ENCODE measurements around the gene RAB23. TPM values are rescaled to one million over a fixed set of nuclear protein-coding genes. Genes with fewer than 3 reads are reported as not detected.

RAB23 gene
- total RNA-seq, 4 donors from 2014 or later, result 57.8 to 102 (median 70.3) TPM

- TF ChIP-seq, protein P1, sequence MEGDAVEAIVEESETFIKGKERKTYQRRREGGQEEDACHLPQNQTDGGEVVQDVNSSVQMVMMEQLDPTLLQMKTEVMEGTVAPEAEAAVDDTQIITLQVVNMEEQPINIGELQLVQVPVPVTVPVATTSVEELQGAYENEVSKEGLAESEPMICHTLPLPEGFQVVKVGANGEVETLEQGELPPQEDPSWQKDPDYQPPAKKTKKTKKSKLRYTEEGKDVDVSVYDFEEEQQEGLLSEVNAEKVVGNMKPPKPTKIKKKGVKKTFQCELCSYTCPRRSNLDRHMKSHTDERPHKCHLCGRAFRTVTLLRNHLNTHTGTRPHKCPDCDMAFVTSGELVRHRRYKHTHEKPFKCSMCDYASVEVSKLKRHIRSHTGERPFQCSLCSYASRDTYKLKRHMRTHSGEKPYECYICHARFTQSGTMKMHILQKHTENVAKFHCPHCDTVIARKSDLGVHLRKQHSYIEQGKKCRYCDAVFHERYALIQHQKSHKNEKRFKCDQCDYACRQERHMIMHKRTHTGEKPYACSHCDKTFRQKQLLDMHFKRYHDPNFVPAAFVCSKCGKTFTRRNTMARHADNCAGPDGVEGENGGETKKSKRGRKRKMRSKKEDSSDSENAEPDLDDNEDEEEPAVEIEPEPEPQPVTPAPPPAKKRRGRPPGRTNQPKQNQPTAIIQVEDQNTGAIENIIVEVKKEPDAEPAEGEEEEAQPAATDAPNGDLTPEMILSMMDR (IDR thresholded peaks at IDR 0.05), result no peak
- TF ChIP-seq POLR2AphosphoS5 (IDR thresholded peaks at IDR 0.05) (no peak), POLR2A (IDR thresholded peaks at IDR 0.05; ENCODE audit: low read depth) (no peak), EP300 (IDR thresholded peaks at IDR 0.05) (no peak)
- H3K27ac ChIP-seq (replicated peaks in 1 of 4), result peak overlapping the region; percentile 91 to 96 (median 94)
- WGBS, result 28% methylated on average over 5 of the region's 5 CpGs
- H3K4me1 ChIP-seq, result peaks cover 6 to 28% (median 24%) of the 10 kb centered on the region in 4 donors
- intact Hi-C loops (cut with DNase I), result loop anchor here (5.0 kb wide), 2 partner anchors 35 to 50 kb away; partner anchors contain the start of gene BAG2
- H3K36me3 ChIP-seq, result no peaks in the 10 kb centered on the region
- H3K9me3 ChIP-seq, result no peaks in the 10 kb centered on the region
- H3K27me3 ChIP-seq, result no peaks in the 10 kb centered on the region
- peak overlapping the region; percentile 81 to 97 (median 91) for H3K4me3 ChIP-seq
- DNase-seq (ENCODE audit: extremely low spot score), result no peak
These were observed 603 bp upstream of the RAB23 start for GRCh38 chr6:57222743-57223077.

GRCh38 chr6:57221191-57221935, 744 bp downstream of the RAB23 start:
- H3K27ac ChIP-seq (replicated peaks in 1 of 4), result peak overlapping the region; percentile 91 to 96 (median 94)
- no peaks in the 10 kb centered on the region for H3K27me3 ChIP-seq
- H3K4me3 ChIP-seq, result peak overlapping the region; percentile 81 to 97 (median 91)
- DNase-seq (ENCODE audit: extremely low spot score), result peak; percentile 92
- WGBS, result 1% methylated on average over 33 of the region's 38 CpGs
- TF ChIP-seq, protein P1 (IDR thresholded peaks at IDR 0.05), result peak; percentile 19 to 60 (median 35)
- TF ChIP-seq POLR2A (IDR thresholded peaks at IDR 0.05; ENCODE audit: low read depth), result no peak
- TF ChIP-seq POLR2AphosphoS5 (IDR thresholded peaks at IDR 0.05), result peak in 1 of 2 donors; percentile 70
- TF ChIP-seq EP300 (IDR thresholded peaks at IDR 0.05), result no peak
- peaks cover 6 to 42% (median 35%) of the 10 kb centered on the region in 4 donors for H3K4me1 ChIP-seq
- intact Hi-C loops (cut with DNase I), result loop anchor here (5.0 kb wide), 2 partner anchors 34 to 49 kb away; partner anchors contain the start of gene BAG2
- no peaks in the 10 kb centered on the region for H3K9me3 ChIP-seq
- H3K36me3 ChIP-seq, result no peaks in the 10 kb centered on the region

GRCh38 chr6:57220083-57220703, 1.9 kb downstream of the RAB23 start:
- no peaks in the 10 kb centered on the region for H3K9me3 ChIP-seq
- H3K4me1 ChIP-seq, result peaks cover 6 to 45% (median 41%) of the 10 kb centered on the region in 4 donors
- no peak for DNase-seq (ENCODE audit: extremely low spot score)
- H3K27me3 ChIP-seq, result no peaks in the 10 kb centered on the region
- intact Hi-C loops (cut with DNase I), result loop anchor here (5.0 kb wide), 2 partner anchors 33 to 48 kb away; partner anchors contain the start of gene BAG2
- 86% methylated on average over 2 of the region's 2 CpGs for WGBS
- H3K36me3 ChIP-seq, result no peaks in the 10 kb centered on the region
- no peak for TF ChIP-seq EP300 (IDR thresholded peaks at IDR 0.05)
- TF ChIP-seq POLR2A (IDR thresholded peaks at IDR 0.05; ENCODE audit: low read depth), result no peak
- TF ChIP-seq, protein P1 (IDR thresholded peaks at IDR 0.05), result no peak
- no peak for TF ChIP-seq POLR2AphosphoS5 (IDR thresholded peaks at IDR 0.05)
- peak overlapping the region in 1 of 4 donors; percentile 3 for H3K27ac ChIP-seq (replicated peaks in 1 of 4)
- H3K4me3 ChIP-seq, result peak overlapping the region; percentile 81 to 97 (median 91)

- WGBS, result 96% methylated on average over 11 of the region's 11 CpGs
- no peaks in the 10 kb centered on the region for H3K36me3 ChIP-seq
- peaks cover 0 to 51% (median 41%) of the 10 kb centered on the region in 4 donors for H3K4me1 ChIP-seq
- H3K4me3 ChIP-seq, result no peak overlapping the region
- TF ChIP-seq, protein P1 (IDR thresholded peaks at IDR 0.05), result no peak
- no peak for TF ChIP-seq POLR2AphosphoS5 (IDR thresholded peaks at IDR 0.05)
- no peak for TF ChIP-seq POLR2A (IDR thresholded peaks at IDR 0.05; ENCODE audit: low read depth)
- no peak for TF ChIP-seq EP300 (IDR thresholded peaks at IDR 0.05)
- H3K27me3 ChIP-seq, result no peaks in the 10 kb centered on the region
- no peaks in the 10 kb centered on the region for H3K9me3 ChIP-seq
- H3K27ac ChIP-seq (replicated peaks in 1 of 4), result peak overlapping the region; percentile 36 to 65 (median 55)
- no peak for DNase-seq (ENCODE audit: extremely low spot score)
- intact Hi-C loops (cut with DNase I), result no loop called here
These were observed 4.8 kb downstream of the RAB23 start for GRCh38 chr6:57217270-57217669.
